Dendritic cell treated with granulocyte-macrophage colony-stimulating factor and Interleukin-4, amounts not matched to agents 40 ng/mL and 50 ng/mL, for 4 days (primary cell): ENCODE data around the gene GH1.
"Not testable (repeated sequence)": the region's sequence is repeated elsewhere in the genome, so short reads cannot be mapped to it uniquely, and the experiment has no call there.

Source experiments
- H3K27ac Mint-ChIP-seq: one replicate; pipeline ENCODE4 v1.8.0; 2022; ENCODE audit warnings: mild to moderate bottlenecking, mixed read lengths
- H3K27me3 Mint-ChIP-seq: one replicate; pipeline ENCODE4 v1.8.0; 2022; ENCODE audit warnings: mild to moderate bottlenecking, mixed read lengths
- H3K36me3 Mint-ChIP-seq: one replicate; pipeline ENCODE4 v1.8.0; 2022; ENCODE audit warnings: low read depth, mixed read lengths
- H3K4me1 Mint-ChIP-seq: one replicate; pipeline ENCODE4 v1.8.0; 2022; ENCODE audit warnings: low read depth, mixed read lengths
- H3K4me3 Mint-ChIP-seq: one replicate; pipeline ENCODE4 v1.8.0; 2022; ENCODE audit warnings: mild to moderate bottlenecking, moderate library complexity, mixed read lengths
- H3K9me3 Mint-ChIP-seq: one replicate; pipeline ENCODE4 v1.8.0; 2022; ENCODE audit warnings: mixed read lengths
- intact Hi-C: fragments of 100-400 bp; cut with micrococcal nuclease; formaldehyde crosslinking; loops from one replicate; pipeline ENCODE4 v1.15.0; 2022

Gene GH1

GRCh38 chr17:63881935-63882601 lies 36.6 kb downstream of the GH1 start, which contains the start of gene GH2:
Gene GH2 (minus strand): TSS chr17:63881944. CDS start chr17:63881801, 143 bp downstream.
- Mint-ChIP-seq H3K4me3 (no peak within 1 kb of the TSS), H3K27me3 (peaks cover 27% of the 10 kb centered on the region), H3K27ac (no peak within 1 kb of the TSS), H3K9me3 (no peaks in the 10 kb centered on the region), H3K4me1 (peaks cover 5% of the 10 kb centered on the region), H3K36me3 (no peaks in the 10 kb centered on the region)
- intact Hi-C loops = no loop called here

- H3K36me3 Mint-ChIP-seq, H3K4me1 Mint-ChIP-seq, intact Hi-C loops, H3K27ac Mint-ChIP-seq, H3K4me3 Mint-ChIP-seq, H3K9me3 Mint-ChIP-seq: not testable (repeated sequence)
- H3K27me3 Mint-ChIP-seq = peaks cover 26% of the 10 kb centered on the region
These were observed 37.3 kb downstream of the GH1 start for GRCh38 chr17:63881337-63881736.

- Mint-ChIP-seq H3K27me3 (peaks cover 29% of the 10 kb centered on the region), H3K36me3 (no peaks in the 10 kb centered on the region), H3K9me3 (no peaks in the 10 kb centered on the region), H3K27ac (no peak overlapping the region), H3K4me3 (no peak overlapping the region), H3K4me1 (peaks cover 5% of the 10 kb centered on the region)
- intact Hi-C loops = no loop called here
These were observed 37.9 kb downstream of the GH1 start for GRCh38 chr17:63880706-63881105.

GRCh38 chr17:63878413-63878812 lies 40.2 kb downstream of the GH1 start:
- intact Hi-C loops, H3K27ac Mint-ChIP-seq: not testable (repeated sequence)

GRCh38 chr17:63874693-63875092 lies 43.9 kb downstream of the GH1 start:
- H3K4me1 Mint-ChIP-seq, intact Hi-C loops, H3K27ac Mint-ChIP-seq, H3K4me3 Mint-ChIP-seq, H3K9me3 Mint-ChIP-seq, H3K36me3 Mint-ChIP-seq: not testable (repeated sequence)
- H3K27me3 Mint-ChIP-seq = peaks cover 28% of the 10 kb centered on the region

More at GRCh38 chr17:63878413-63878812, 40.2 kb downstream of the GH1 start:
- H3K9me3 Mint-ChIP-seq, H3K4me3 Mint-ChIP-seq, H3K36me3 Mint-ChIP-seq, H3K4me1 Mint-ChIP-seq: not testable (repeated sequence)
- H3K27me3 Mint-ChIP-seq = peaks cover 31% of the 10 kb centered on the region

GRCh38 chr17:63874061-63874626 lies 44.5 kb downstream of the GH1 start:
- H3K4me3 Mint-ChIP-seq, H3K4me1 Mint-ChIP-seq, H3K9me3 Mint-ChIP-seq, H3K27ac Mint-ChIP-seq, intact Hi-C loops, H3K36me3 Mint-ChIP-seq: not testable (repeated sequence)
- peaks cover 28% of the 10 kb centered on the region for H3K27me3 Mint-ChIP-seq

- intact Hi-C loops, H3K9me3 Mint-ChIP-seq, H3K27ac Mint-ChIP-seq, H3K36me3 Mint-ChIP-seq, H3K4me3 Mint-ChIP-seq, H3K4me1 Mint-ChIP-seq: not testable (repeated sequence)
- peaks cover 25% of the 10 kb centered on the region for H3K27me3 Mint-ChIP-seq
These were observed 45.1 kb downstream of the GH1 start, which contains the start of gene CSH2 for GRCh38 chr17:63873577-63873976. Gene CSH2 (minus strand): TSS chr17:63873677. CDS start chr17:63873614, 63 bp downstream.

GRCh38 chr17:63871646-63872365 lies 46.8 kb downstream of the GH1 start:
- not testable (repeated sequence) for H3K4me3 Mint-ChIP-seq, H3K27ac Mint-ChIP-seq

GRCh38 chr17:63870292-63870665 lies 48.4 kb downstream of the GH1 start:
- not testable (repeated sequence) for H3K9me3 Mint-ChIP-seq

More at GRCh38 chr17:63871646-63872365, 46.8 kb downstream of the GH1 start:
- H3K36me3 Mint-ChIP-seq, intact Hi-C loops, H3K4me1 Mint-ChIP-seq, H3K9me3 Mint-ChIP-seq: not testable (repeated sequence)
- peaks cover 21% of the 10 kb centered on the region for H3K27me3 Mint-ChIP-seq

GRCh38 chr17:63869491-63870291 lies 48.9 kb downstream of the GH1 start:
- H3K4me1 Mint-ChIP-seq = peaks cover 12% of the 10 kb centered on the region
- H3K9me3 Mint-ChIP-seq, H3K4me3 Mint-ChIP-seq, H3K36me3 Mint-ChIP-seq, intact Hi-C loops, H3K27ac Mint-ChIP-seq: not testable (repeated sequence)
- H3K27me3 Mint-ChIP-seq = peaks cover 15% of the 10 kb centered on the region

More at GRCh38 chr17:63870292-63870665, 48.4 kb downstream of the GH1 start:
- Mint-ChIP-seq H3K27me3 (peaks cover 19% of the 10 kb centered on the region), H3K4me1 (peaks cover 12% of the 10 kb centered on the region)
- H3K27ac Mint-ChIP-seq, H3K36me3 Mint-ChIP-seq, intact Hi-C loops, H3K4me3 Mint-ChIP-seq: not testable (repeated sequence)
